Stimulated activated CD8-positive, alpha-beta memory T cell treated with anti-CD3 and anti-CD28 coated beads, Interleukin-4, amount 100 ng/mL, for 1 hour (primary cell): ENCODE measurements around the gene PDHB.

ENCODE experiments used
- DNase-seq, 2 donors: peaks; one replicate each; pipeline ENCODE4 v3.0.0-alpha.2; 2020; ENCODE audit warnings: low read depth in 2 of 2, low spot score in 1 of 2

Gene PDHB

DNA sequence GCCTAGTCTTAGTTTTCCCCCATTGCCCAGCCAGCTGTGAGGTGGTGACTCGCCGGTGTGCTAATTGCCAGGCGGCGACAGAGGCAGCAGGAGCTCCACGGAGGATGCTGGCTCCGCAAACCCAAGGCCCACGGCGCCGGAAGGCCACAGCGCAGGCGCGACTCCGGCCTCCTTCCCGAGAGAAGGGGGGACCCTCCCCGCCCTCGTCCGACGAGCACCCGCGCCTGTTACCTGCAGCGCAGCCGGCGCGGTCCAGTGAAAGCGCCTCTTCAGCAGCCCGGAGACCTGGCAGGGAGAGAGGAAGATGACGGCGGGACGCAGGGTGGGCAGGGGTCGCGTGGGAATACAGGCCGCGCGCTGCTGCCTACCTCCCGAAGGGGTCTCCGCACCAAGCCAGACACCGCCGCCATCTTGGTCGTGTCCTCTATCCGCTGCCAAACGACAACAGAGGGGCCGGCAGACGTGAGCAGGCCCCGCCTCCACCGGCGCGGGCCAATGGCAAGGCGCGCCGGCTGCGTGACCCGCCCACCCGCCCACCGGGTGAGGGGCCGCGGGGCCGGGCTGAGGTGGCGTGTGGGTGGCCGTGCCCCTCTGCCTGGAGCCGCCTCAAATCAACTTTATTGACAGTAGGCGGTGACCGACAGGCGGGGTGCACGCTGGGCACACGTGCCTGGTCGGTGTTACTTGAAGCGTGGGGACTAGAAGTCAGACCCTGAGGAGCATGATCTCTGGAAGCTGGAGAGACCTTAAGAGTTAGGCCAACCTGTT, at the start of gene PDHB:
Gene PDHB (minus strand): TSS at position 433 of the 768 bp plus-strand sequence. CDS start 23 bp downstream, at position 410.
- peak; percentile 69 to 76 for DNase-seq

DNA sequence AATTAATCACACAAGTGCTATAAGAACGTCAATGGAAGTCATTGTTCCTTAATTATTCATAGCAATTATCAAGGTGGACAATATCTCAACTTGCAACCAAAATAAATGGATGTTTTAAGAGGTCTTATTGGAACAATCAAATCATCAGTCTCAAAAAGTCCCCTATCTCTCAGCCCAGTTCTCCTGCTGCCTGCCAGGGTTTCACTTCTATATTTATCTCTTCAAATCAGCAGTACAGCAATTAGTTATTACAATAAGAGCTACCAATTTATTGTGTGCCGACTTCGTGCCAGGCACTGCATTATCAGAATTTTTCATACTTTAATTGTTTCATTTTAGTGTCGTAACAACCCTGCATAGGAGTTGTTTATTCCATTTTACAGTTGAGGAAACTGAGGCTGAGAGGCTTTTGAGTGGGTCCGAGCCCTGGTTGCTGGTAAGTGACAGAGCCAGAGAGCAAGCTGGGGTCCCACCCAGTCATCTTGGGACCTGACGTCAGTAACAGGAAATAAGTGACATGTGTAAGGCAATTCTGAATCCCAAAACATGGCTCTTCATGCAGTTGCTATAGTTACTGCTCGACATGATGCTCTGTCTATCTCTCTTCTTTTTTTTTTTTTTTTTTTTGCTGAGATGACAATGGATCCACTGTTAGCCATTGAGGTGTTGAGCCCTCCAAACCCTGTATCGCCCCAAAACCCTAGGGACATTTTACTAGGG, 49.4 kb upstream of the PDHB start:
- no peak for DNase-seq

DNA sequence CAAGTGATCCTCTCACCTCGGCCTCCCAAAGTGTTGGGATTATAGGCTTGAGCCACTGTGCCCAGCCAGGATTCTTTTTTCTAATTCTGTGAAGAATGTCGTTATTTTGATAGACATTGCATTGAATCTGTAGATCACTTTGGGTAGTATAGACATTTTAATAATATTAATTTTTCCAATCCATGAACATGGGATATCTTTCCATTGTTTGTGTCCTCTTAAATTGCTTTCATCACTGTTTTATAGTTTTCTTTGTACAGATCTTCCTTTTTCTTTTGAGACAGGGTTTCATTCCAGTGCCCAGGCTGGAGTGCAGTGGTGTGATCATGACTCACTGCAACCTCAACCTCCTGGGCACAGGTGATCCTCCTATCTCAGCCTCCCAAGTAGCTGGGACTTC, 46.7 kb upstream of the PDHB start:
- no peak for DNase-seq

DNA sequence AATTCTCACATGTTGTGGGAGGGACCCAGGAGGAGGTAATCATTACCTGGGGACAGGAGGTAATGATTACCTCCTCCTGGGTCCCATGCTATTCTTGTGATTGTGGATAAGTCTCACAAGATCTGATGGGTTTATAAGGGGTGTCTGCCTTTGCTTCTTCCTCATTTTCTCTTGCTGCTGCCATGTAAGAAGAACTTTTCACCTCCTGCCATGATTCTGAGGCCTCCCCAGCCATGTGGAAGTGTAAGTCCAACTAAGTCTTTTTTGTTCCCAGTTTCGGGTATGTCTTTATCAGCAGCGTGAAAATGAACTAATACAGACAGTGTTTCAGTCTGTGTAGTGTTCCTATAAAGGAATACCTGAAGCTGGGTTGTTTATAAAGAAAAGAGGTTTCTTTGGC, 45.1 kb upstream of the PDHB start:
- DNase-seq: no peak

DNA sequence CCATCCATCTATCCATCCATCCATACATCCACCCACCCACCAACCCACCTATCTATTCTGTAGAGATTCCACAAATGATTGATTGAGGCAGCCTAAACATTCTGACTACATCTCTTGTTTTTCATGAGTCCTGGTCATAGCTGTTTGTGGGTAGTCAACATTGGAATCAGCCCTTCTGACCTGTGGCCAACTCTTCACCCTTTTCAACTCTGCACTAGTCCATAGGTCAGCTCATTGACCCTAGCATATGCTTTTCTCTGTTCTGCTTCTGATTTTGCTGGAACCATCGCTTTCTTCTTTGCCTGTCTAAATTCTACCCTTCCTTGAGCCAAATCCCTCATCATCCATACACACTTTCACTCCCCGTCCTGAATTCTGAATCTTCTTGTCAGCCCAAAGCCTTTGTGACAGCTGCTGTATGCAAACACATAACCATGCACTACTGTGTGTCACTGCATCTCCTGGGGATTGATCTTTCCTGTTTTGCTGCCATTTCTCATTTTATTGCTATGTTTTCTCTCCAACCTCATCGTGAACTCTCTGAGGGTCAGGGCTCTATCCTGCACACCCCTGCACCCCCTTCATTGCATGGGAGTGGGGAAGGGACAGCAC, 41.4 kb upstream of the PDHB start:
- no peak for DNase-seq

DNA sequence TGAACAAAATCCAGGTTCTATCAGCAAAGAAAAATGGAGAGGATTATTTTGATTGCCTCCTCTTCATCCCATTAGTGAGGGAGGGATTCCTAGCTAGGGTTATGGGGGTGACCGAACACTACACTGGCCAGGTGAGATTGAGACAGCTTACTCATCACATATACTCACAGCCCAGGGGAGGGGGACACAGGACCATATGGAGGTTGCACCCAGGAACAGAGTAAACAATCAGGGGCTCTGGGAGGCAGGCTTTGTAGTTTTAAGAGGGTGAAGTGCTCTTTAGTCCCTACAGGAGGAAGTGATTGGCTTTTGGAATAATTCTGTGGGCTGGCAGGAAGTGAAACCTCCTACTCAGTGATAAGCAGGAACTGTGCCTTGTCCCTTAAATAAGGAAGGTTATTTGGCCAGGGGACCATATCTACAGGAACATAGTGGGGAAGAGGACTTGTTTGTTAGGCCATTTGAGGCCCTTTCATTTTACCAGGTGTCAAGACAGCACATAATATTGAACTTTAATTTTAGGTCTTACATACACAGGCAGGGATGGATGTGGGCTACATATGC, 40.8 kb upstream of the PDHB start:
- DNase-seq: no peak

DNA sequence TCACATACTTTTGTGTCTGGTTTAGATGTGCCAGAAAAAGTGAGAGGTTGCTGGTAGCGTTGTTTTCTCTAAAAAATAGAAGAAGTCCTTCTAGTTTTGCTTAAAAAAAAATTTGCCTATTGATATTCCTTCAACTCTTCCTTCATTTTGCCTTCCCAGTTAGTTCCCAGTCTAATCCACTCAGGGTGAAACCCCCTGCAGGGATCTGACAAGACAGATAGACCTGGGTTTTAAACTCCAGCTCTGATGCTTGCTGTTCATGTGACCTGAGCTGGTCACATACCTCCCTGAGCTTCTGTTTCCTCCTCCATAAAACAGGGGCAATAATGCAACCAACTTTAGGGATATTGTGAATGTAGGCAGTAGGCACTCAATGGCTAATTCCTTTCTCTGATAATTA, 39.6 kb upstream of the PDHB start:
- DNase-seq: no peak

DNA sequence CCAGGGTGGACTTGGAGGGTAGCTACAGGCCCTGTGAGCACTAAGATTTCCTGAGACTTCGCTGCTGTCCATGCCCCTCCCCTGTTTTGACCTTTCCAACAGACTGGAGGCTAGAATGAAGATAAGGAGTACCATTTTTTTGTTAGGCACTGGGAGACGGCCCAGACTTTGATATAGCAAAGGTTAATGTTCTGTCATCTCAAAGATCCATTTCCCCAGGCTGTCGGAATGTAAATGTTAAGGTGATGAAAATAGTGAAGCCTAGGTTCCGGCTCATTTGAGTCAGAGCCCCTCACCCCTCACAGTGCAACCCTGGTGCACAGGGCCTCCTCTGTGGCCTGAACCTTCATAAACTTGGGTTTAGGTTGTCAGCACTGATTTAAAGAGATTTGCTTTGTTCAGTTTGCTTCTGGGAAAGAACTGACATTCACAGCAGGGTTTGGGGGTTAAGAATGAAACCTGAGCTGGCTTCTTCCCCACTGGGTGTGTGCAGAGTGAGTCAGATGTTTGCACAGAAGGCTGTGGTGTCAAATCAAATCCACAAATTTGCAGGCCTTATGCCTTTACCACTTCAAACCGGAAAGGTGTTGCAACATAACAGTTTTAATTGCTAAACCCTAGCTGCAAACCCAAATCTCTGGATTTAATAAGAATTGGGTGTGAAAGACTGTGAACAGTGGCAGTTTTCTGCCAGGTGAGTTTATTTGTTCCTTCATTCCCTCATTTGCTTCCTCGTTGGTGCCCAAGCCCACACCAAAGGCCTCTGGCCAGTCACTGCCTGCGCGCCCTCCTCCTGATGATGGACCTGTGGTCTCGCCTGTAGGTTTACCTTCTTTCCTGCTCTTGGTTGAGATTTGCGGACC, 37.6 kb upstream of the PDHB start:
- peak in 1 of 2 donors; percentile 18 for DNase-seq

DNA sequence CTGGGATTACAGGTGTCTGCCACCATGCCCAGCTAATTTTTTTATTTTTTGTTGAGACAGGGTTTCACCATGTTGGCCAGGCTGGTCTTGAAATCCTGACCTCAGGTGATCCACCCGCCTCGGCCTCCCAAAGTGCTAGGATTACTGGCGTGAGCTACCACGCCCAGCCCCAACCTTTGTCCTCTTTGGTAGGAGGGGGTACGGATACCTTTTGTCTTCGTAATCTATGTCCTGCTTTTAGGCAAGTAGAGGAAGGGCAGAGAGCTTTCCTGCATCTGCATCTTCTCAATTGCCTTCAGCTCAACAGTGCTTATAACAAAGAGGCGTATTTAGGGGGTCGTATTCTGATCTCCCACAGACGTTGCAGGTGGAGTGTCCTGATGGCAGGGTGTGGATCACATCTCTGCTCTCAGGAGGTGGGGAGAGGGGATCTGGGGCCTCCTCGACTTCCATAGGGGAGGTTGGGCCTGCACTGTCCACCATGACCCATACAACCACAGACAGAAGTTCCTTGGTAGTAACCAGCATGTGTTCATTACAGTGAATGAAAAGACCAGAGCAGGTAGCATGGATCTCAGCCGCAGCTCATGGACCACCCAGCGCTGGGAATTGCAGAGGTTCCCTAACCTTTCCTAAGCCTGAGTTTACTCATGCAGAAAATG, 36.9 kb upstream of the PDHB start:
- no peak for DNase-seq

DNA sequence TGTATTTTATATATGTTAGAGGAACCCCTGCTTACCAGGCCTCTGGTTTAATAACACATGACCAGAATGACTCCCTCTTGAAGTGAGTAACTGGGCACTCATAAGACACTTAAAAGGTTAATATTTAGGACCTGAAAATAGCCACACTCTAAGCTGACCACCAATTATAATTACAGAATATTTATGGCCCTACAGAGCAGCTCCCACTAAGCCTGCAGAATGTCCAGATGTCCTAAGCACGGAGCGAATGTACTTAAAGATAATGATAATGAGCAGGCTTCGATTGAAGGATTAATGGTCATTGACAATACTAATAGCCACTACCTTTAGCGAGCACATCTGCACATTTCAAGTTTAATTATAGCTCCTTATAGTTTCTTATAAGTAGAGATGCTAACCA, 35.5 kb upstream of the PDHB start:
- DNase-seq: no peak

DNA sequence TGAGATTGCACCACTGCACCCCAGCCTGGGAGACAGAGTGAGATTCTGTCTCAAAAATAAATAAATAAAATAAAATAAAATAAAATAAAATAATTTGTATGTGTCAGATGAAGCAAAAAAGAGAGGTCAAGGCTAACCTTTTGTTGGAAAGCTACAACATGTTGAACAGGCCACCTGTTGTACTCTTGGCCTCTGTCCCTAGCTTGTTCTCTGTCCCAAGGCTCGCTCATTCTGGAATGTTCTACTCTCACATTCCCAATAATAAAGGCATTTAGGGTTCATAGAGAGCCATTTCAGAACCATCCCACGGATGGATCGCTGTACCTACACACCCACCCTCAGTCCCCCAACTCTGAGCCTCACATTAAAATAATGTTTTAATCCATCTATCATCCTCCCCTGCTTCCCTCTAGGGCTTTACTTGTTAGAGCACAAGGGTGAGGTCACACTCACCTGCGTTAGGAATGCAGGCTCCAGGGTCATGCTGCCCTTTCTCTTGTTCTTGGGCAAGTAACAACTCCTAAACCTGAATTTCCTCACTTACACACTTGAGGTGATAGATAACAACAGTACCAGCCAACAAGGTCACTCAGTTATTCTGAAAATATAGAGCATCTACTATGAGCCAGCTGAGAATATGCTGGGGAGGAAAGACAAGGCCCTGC, 33.4 kb upstream of the PDHB start:
- DNase-seq: no peak

DNA sequence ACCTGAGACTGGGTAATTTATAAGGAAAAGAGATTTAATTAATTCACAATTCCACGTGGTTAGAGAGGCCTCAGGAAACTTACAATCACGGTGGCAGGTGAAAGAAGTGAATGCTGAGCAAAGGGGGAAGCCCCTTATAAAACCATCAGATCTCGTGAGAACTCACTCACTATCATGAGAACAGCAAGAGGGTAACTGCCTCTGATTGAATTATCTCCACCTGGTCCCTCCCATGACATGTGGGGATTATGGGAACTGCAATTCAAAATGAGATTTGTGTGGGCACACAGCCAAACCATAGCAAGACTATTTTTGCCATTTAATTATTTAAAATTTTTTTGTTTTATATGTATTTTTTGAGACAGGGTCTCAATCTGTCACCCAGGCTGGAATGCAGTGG, 31.2 kb upstream of the PDHB start:
- no peak for DNase-seq

DNA sequence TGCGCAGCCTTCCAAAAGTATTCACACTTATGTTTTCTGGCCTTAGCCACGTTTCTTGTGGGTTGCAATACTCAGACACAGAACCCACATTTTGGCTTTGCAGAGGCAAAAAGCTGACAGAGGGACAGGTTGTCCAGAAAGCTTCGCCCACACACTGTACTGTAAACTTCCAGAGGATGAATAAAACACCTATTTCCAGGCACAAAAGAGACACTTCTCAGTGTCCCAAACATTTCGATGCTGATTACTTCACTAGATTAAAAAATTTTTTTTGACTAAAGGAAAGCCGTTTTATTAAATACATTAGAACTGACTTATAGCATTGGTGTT, 30.3 kb upstream of the PDHB start:
- no peak for DNase-seq

DNA sequence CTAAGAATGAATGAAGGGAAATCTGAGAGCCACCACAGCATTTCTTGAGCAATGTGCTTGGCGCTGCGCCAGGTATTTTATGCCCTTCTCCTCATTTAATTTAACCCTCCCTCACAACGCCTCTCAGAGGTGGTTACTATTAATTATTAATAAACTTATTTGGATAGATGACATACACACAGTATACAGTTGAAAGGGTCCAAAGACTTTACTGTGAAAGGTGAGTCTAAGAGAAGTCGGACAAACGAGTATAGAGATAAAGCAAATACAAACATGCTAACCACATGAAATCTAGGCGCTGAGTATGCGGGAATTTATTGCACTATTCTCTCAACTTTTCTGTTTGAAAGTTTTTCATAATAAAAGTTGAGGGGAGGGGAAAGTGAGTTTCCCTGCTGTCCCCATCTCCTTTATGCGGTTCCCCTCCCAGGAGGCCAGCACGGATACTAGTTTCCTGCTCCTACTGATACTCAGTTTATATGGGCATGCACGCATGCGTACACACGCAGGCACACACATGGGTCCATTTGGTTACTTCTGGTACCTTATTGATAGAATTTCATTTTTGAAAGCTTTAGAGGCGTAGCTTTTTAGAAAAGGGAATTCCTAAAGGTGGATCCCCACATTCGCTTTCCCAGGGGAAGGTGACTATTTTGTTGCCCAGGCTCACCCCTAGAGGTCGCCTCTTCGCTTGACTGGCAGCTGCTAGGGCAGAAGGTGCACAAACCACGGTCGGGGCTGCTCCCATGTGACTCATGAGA, 29.7 kb upstream of the PDHB start:
- DNase-seq: peak; percentile 36 to 50

DNA sequence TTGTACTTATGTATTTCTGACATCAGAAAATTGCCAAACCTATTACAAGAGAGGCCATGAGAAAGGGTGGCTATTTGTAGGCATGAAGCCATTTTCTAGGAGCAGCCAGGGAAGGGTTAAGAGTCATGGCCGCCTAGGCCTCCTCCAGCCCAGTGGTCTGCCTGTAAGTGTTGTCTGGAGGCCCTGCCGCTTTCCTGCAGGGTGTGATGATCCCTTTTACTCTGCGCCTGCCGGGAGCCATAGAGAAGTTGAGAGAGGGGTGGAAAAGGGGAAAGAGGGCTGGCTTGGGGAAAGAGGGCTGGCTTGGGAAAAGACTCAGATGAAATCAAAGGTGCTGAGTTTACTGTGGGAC, 29.2 kb upstream of the PDHB start:
- DNase-seq: no peak

DNA sequence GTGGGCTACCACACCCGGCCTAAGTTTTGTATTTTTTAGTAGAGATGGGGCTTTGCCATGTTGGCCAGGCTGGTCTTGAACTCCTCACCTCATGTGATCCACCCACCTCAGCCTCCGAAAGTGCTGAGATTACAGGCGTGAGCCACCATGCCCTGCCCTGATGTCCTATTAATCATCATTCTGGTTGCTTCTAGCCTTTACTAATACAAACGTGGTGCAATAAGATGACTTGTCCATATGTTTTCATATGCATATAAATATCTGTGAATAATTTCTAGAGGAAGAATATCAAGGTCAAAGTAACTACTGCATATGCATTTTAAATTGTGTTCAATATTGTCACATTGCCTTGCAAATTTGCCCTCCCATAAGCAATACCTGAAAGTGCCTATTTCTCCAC, 25.5 kb upstream of the PDHB start:
- no peak for DNase-seq

DNA sequence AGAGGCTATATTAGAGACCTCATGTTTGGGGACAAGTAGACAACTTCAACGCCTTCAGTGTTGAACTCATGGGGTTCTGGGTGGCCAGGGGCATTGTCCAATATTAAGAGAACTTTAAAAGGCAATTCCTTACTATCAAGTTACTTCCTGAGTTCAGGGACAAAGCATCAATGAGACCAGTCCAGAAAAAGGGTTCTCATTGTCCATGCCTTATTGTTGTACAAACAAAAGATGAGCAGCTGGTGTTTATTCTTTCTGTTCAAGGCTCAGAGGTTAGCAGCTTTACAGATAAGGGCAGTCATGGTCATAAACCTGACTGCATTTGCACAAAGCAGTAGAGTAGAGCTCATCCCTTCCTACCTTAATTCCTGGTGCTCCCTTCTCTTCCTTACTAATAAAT, 18.5 kb upstream of the PDHB start:
- DNase-seq: no peak

DNA sequence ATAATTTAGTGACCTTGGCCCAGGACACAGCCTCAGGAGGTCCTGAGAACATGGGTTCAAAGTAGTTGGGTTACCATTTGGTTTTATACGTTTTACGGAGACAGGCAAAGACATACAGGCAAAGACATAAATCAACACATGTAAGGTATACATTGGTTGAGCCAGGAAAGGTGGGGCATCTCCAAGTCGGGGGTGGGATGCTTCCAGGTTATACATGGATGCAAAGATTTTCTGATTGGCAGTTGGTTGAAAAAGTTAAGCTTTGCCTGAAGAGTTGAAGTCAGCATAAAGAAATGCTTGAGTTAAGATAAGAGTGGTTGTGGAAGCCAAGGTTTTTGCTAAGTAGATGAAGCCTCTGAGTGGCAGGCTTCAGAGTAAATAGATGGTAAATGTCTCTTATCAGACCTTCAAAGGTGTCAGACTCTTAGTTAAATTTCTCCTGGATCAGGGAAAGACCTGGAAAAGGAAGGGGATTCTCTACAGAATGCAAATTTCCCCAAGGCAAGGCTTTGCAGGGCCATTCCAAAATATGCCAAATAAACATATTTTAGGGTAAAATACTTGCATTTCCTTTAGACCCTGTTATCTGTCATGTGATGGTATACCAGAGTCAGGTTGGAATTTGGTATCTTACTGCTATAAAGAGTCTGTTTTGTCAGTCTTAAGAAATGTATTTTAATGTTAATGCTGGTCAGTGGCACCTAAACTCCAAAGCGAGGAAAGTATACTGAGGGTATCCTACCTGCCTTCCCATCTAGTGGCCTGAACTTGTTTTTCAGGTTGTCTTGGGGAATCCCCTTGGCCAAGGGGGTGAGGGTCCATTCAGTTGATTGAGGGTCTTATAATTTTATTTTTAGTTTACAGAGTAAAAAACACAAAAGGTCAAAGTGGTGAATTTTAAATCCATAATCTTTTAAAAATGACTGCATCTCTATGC, 8.2 kb upstream of the PDHB start:
- DNase-seq: no peak
